GM21529 (cell line): Measurements from ENCODE around the gene CAMTA1.
"Not testable (repeated sequence)": the region's sequence is repeated elsewhere in the genome, so short reads cannot be mapped to it uniquely, and the experiment has no call there.

Source experiments
- ATAC-seq: cut with Tn5 transposase; IDR thresholded peaks from one replicate; pipeline ENCODE4 v1.9.1; 2021; ENCODE audit not compliant: unreplicated experiment

CAMTA1 gene

GRCh38 chr1:7120863-7121621 lies 335.8 kb downstream of the CAMTA1 start:
- no peak for ATAC-seq

- ATAC-seq, result no peak
Measured at GRCh38 chr1:7121622-7121988, 336.4 kb downstream of the CAMTA1 start.

GRCh38 chr1:7127322-7128075 lies 342.2 kb downstream of the CAMTA1 start:
- no peak for ATAC-seq

GRCh38 chr1:7128293-7128692 lies 343.0 kb downstream of the CAMTA1 start:
- no peak for ATAC-seq

GRCh38 chr1:7130127-7130526 lies 344.9 kb downstream of the CAMTA1 start:
- ATAC-seq, result no peak

GRCh38 chr1:7135493-7135892 lies 350.2 kb downstream of the CAMTA1 start:
- no peak for ATAC-seq

GRCh38 chr1:7136166-7136953 lies 351.1 kb downstream of the CAMTA1 start:
- ATAC-seq, result no peak

- ATAC-seq, result no peak
Measured at GRCh38 chr1:7140251-7140650, 355.0 kb downstream of the CAMTA1 start.

- no peak for ATAC-seq
Measured at GRCh38 chr1:7145947-7146346, 360.7 kb downstream of the CAMTA1 start.

GRCh38 chr1:7146710-7147109 lies 361.5 kb downstream of the CAMTA1 start:
- no peak for ATAC-seq

GRCh38 chr1:7147581-7148282 lies 362.5 kb downstream of the CAMTA1 start:
- ATAC-seq, result not testable (repeated sequence)

- ATAC-seq, result no peak
Measured at GRCh38 chr1:7149080-7149838, 364.0 kb downstream of the CAMTA1 start.

- no peak for ATAC-seq
Measured at GRCh38 chr1:7150724-7151280, 365.5 kb downstream of the CAMTA1 start.

GRCh38 chr1:7151978-7152377 lies 366.7 kb downstream of the CAMTA1 start:
- no peak for ATAC-seq

- no peak for ATAC-seq
Measured at GRCh38 chr1:7152655-7153054, 367.4 kb downstream of the CAMTA1 start.

GRCh38 chr1:7153464-7153863 lies 368.2 kb downstream of the CAMTA1 start:
- no peak for ATAC-seq

- ATAC-seq, result no peak
Measured at GRCh38 chr1:7159116-7159781, 374.0 kb downstream of the CAMTA1 start.

GRCh38 chr1:7168554-7168953 lies 383.3 kb downstream of the CAMTA1 start:
- ATAC-seq, result not testable (repeated sequence)

GRCh38 chr1:7171168-7171567 lies 385.9 kb downstream of the CAMTA1 start:
- ATAC-seq, result no peak
